GM18505 (cell line): ENCODE results near the gene AFTPH.
A peak's percentile ranks its signal among the peaks of the same experiment; 100 is the strongest.
"Not testable (repeated sequence)": the region's sequence is repeated elsewhere in the genome, so short reads cannot be mapped to it uniquely, and the experiment has no call there.

ENCODE experiments used
- ATAC-seq: cut with Tn5 transposase; IDR thresholded peaks from one replicate; pipeline ENCODE4 v1.9.1; 2021; ENCODE audit not compliant: unreplicated experiment
- POLR2A ChIP-seq: IDR thresholded peaks from 4 replicates; pipeline ENCODE4 v1.6.1; 2011; ENCODE audit warnings: borderline replicate concordance; ENCODE audit not compliant: insufficient read depth, insufficient read length; ENCODE audit errors: extremely low read depth

The AFTPH gene

DNA sequence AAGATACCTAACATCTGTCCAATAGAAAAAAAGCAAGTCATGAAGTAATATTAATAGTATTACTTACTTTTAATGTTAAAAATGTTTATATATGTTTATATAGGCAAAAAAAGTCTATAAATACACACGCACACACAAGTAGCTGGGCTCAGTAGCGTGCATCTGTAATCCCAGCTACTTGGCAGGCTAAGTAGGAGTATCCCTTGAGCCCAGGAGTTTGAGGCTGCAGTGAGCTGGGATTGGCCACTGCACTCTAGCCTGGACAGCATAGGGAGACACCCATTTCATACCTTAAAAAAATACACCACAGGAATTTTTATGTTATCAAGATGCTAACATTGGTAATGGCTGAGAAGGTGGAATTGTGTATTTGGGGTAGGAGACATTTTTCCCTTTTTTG, 17.4 kb upstream of the AFTPH start:
- no peak for TF ChIP-seq POLR2A
- ATAC-seq, result no peak

DNA sequence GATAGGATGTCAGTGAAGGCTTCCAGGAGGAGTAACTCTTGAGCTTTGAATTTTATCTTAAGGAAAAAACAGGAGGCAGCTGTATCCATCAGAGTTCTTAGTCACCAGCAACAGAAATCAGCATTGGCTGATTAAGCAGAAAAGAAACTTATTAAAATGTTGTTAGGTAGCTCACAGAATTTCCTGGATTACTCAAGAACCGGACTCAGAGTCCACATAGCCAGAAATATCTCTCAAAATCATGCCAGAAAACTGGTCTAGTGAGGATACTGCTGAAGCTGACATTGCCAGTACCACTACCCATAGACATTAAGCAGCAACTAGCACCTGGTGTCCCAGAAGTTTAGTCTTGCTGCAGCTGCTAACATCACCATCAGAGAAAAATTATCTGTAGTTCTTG, 10.1 kb upstream of the AFTPH start:
- no peak for ATAC-seq

DNA sequence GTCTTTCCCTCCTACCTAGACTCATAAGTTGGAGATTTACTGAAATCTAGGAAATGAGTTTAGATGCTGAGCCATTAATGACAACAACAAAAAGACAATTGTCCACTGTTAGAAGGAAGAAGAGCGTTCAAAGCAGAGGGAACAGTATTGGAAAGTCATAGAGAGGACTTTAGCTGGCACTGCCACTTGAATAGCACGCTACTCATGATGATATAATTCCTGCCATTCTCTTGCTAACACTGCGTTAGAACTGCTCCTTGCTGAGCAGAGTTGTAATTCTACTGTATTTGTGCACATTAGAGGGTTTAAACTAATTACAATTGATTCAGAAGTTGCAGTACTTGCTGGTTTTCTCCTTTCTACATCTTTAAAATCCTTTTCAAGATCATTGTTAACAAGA, 9.0 kb upstream of the AFTPH start:
- ATAC-seq, result no peak
- TF ChIP-seq POLR2A, result no peak

More for the DNA sequence above, 10.1 kb upstream of the AFTPH start:
- TF ChIP-seq POLR2A, result no peak

GRCh38 chr2:64516651-64517510, 7.2 kb upstream of the AFTPH start:
- ATAC-seq, result no peak
- TF ChIP-seq POLR2A, result no peak

DNA sequence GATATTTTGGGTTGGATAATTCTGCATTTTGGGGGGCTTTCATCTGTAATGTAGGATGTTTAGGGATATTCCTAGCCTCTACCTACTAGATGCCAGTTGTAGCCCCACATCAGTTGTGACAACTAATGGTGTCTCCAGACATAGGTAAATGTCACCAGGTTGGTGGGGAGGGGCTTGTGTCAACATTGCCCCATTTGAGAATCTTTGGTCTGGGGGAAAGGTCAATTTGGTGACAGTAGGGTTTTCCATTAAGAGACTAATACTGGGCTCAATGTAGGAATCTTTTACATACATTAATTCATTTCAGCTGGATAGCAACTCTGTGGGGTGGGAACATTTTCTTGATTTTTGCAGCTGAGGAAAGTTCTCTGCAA, 6.6 kb upstream of the AFTPH start:
- no peak for ATAC-seq
- no peak for TF ChIP-seq POLR2A

GRCh38 chr2:64522843-64523428, 1.2 kb upstream of the AFTPH start:
- no peak for TF ChIP-seq POLR2A
- ATAC-seq, result no peak

DNA sequence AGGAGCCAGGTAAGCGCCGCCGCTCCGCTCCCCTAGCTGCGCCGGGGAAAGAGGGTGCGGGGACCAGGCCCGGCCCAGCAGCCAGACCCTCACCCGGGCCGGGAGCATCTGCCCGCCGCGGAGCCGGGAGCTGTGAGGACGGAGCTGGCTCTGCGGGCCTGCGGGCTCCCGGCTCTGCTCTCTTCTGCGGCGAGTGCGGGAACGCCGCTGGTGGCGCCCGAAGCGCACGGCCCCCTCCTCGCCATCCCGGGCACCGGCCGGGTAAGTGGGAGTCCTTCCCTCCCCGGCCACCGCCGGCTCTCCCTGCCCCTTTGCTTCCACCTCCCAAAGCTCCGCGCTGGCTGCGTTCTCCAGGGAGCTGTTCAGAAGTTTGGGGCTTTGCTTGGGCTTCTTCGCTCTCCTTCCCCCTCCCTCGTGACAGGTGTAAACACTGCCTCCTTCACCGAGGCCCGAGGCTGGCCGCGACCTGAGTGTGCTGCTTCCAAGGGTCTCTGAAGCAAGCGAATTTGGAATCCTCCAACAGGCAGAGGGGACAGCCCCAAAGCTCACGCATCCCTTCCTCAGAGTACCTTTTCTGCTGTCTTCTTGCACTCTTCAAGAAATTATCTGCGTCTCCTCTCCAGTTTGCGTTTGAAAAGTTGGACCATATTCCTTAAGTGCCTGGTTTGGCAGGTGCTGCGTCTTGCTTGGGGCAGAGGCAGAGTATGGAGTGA, 632 bp downstream of the AFTPH start:
- ATAC-seq, result peak; percentile 20
- no peak for TF ChIP-seq POLR2A

DNA sequence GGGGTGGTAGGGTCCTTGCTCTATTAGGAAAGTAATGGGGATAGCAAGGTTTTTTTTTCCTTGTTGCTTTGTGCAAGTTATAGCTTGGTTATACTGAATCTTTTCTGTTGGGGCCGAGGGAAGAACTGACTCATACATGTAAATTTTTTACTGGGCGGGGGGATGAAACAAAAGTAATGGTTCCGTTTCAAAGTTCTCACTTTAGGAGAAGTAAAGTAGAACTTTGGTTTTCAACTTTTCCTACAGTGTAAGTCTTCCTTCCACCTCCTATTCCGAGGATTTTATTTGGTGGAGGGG, 1.1 kb downstream of the AFTPH start:
- peak; percentile 12 for ATAC-seq
- peak; percentile 62 for TF ChIP-seq POLR2A

DNA sequence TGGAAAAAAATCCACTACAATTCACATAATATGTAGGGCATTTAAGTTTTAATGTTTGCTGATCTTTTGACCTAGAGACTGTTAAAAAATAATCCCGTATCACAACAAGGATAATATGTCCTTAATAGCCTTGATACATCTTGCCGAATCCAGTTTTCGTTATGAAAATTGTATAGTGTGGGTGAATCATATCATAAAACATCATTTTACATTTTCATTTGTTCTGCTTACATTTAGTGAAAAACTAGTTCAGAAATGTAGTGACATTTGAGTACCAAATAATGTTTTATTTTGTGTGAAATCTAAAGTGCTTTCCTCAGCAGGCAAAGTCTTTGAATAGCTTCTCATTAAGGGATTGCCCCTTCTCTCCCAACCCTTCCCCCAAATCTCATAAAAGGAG, 1.9 kb downstream of the AFTPH start:
- ATAC-seq, result no peak
- TF ChIP-seq POLR2A, result no peak

- not testable (repeated sequence) for ATAC-seq
Observed at GRCh38 chr2:64530946-64531345, 6.8 kb downstream of the AFTPH start.

GRCh38 chr2:64532030-64532429, 7.9 kb downstream of the AFTPH start:
- TF ChIP-seq POLR2A, result no peak
- ATAC-seq, result no peak

GRCh38 chr2:64533882-64534281, 9.8 kb downstream of the AFTPH start:
- no peak for ATAC-seq
- no peak for TF ChIP-seq POLR2A

- no peak for TF ChIP-seq POLR2A
- ATAC-seq, result no peak
Observed at GRCh38 chr2:64534363-64534762, 10.2 kb downstream of the AFTPH start.

DNA sequence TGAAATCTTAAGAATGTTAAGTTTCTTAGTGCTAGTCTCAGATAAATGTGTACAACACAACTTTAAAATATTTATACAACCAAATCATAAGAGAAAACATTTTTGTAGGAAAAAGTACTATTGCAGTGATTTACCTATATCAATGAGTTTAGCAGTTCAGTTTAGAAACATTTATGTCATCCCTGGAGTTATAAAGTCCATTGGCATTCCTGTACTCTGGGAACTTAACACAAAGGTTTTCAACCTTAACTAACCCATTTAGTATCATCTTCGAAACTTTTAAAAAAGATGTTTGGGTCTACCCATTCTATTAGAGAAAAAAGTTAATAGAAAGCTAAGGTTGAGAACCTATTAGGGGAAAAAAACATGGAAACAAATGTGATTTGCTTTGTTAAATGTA, 10.9 kb downstream of the AFTPH start:
- TF ChIP-seq POLR2A, result no peak
- ATAC-seq, result no peak
